B cell (primary cell): Measurements from ENCODE around the gene QRICH2. TPM values are rescaled to one million over a fixed set of nuclear protein-coding genes. Genes with fewer than 3 reads are reported as not detected.

Source experiments
- ATAC-seq: fragments of 200-7000 bp; cut with Tn5 transposase; one replicate; pipeline ENCODE4 v1.10.0; 2021; ENCODE audit warnings: low read depth, mild to moderate bottlenecking, moderate number of reproducible peaks, moderate library complexity
- CTCF ChIA-PET: fragments of 350-600 bp; sonication (Branson Sonifier 250); formaldehyde crosslinking; loops from one replicate; lab custom pipeline; 2021; ENCODE audit warnings: antibody characterized with exemption, inconsistent platforms; lab: Charles Lee
- POLR2A ChIA-PET: fragments of 350-600 bp; sonication (Branson Sonifier 250); formaldehyde crosslinking; loops from one replicate; lab custom pipeline; 2021; ENCODE audit warnings: antibody characterized with exemption; lab: Charles Lee
- DNase-seq: peaks from one replicate; pipeline ENCODE4 v3.0.0; 2013
- H2AFZ ChIP-seq: 2 replicates; pipeline ENCODE4 v1.6.1; 2012; ENCODE audit warnings: mild to moderate bottlenecking, low read depth, low read length; ENCODE audit not compliant: insufficient read depth, poor library complexity, severe bottlenecking
- H3K27ac ChIP-seq, 2 donors: 1 replicate in 1 of 2; 2 replicates in 1 of 2; pipeline ENCODE4 v1.5.1; 2012 to 2013; ENCODE audit warnings: low read length in 2 of 2, mild to moderate bottlenecking in 2 of 2, moderate library complexity in 1 of 2
- H3K27me3 ChIP-seq, 4 experiments: fragments of 200-600 bp in 1 of 4; sonication (generic) in 1 of 4; replicated peaks in 1 of 4; 1 replicate in 2 of 4; 2 replicates in 2 of 4; pipeline versions ENCODE4 v1.6.1 to v1.7.0; 2013 to 2016; ENCODE audit warnings: low read length in 3 of 4, mild to moderate bottlenecking in 2 of 4, mixed read lengths in 1 of 4, moderate library complexity in 1 of 4; ENCODE audit not compliant: insufficient read depth in 4 of 4, control insufficient read depth in 3 of 4; ENCODE audit errors: control extremely low read depth in 1 of 4
- H3K36me3 ChIP-seq, 2 experiments: replicated peaks in 1 of 2; 1 replicate in 1 of 2; 2 replicates in 1 of 2; pipeline versions ENCODE4 v1.6.1 to v1.7.1; 2013; ENCODE audit warnings: low read length in 1 of 2; ENCODE audit not compliant: insufficient read depth in 2 of 2, control insufficient read depth in 1 of 2; ENCODE audit errors: control extremely low read depth in 1 of 2, extremely low read depth in 1 of 2
- H3K4me1 ChIP-seq, 2 donors: fragments of 200-600 bp in 1 of 2; sonication (generic) in 1 of 2; 1 replicate in 1 of 2; 2 replicates in 1 of 2; pipeline versions ENCODE4 v1.5.1 to v1.6.1; 2013 to 2017; ENCODE audit warnings: low read length in 2 of 2; ENCODE audit not compliant: control insufficient read depth in 2 of 2, insufficient read depth in 2 of 2
- H3K4me2 ChIP-seq: replicated peaks from 2 replicates; pipeline ENCODE3; 2012; ENCODE audit warnings: mild to moderate bottlenecking, low read depth, low read length; ENCODE audit not compliant: poor library complexity, severe bottlenecking
- H3K4me3 ChIP-seq, 5 experiments: fragments of 200-600 bp in 1 of 5; sonication (generic) in 1 of 5; 1 replicate in 3 of 5; 2 replicates in 2 of 5; pipeline versions ENCODE4 v1.5.1 to v1.7.0; 2011 to 2016; ENCODE audit warnings: low read length in 4 of 5, mild to moderate bottlenecking in 4 of 5, low read depth in 2 of 5, control low read depth in 1 of 5, moderate library complexity in 1 of 5; ENCODE audit not compliant: insufficient read depth in 1 of 5; ENCODE audit errors: control extremely low read depth in 1 of 5, extremely low read depth in 1 of 5
- H3K79me2 ChIP-seq: fragments of 200-600 bp; sonication (generic); one replicate; pipeline ENCODE4 v1.6.0; 2016; ENCODE audit warnings: low read length; ENCODE audit not compliant: control insufficient read depth, insufficient read depth
- H3K9ac ChIP-seq: fragments of 200-600 bp; sonication (generic); 2 replicates; pipeline ENCODE4 v1.6.1; 2017; ENCODE audit warnings: mild to moderate bottlenecking, low read length, moderate library complexity
- H3K9me3 ChIP-seq, 3 donors: one replicate each; pipeline versions ENCODE4 v1.6.1 to v1.7.1; 2013; ENCODE audit warnings: low read length in 2 of 3; ENCODE audit not compliant: control insufficient read depth in 2 of 3, insufficient read depth in 1 of 3; ENCODE audit errors: control extremely low read depth in 1 of 3
- H4K20me1 ChIP-seq: 2 replicates; pipeline ENCODE4 v1.6.0; 2012; ENCODE audit warnings: mild to moderate bottlenecking, low read length; ENCODE audit not compliant: insufficient read depth, control insufficient read depth, poor library complexity, severe bottlenecking
- H3K27ac Mint-ChIP-seq: one replicate; pipeline ENCODE4 v1.8.0; 2021; ENCODE audit warnings: mixed read lengths
- H3K27me3 Mint-ChIP-seq: one replicate; pipeline ENCODE4 v1.8.0; 2021; ENCODE audit warnings: mixed read lengths
- H3K4me1 Mint-ChIP-seq: one replicate; pipeline ENCODE4 v1.8.0; 2021; ENCODE audit warnings: mixed read lengths
- H3K4me3 Mint-ChIP-seq: one replicate; pipeline ENCODE4 v1.8.0; 2021; ENCODE audit warnings: mixed read lengths
- H3K9me3 Mint-ChIP-seq: one replicate; pipeline ENCODE4 v1.8.0; 2022; ENCODE audit warnings: mixed read lengths; ENCODE audit not compliant: insufficient read depth
- CTCF ChIP-seq: fragments of 200-600 bp; IDR thresholded peaks from one replicate; pipeline ENCODE4 v1.8.0; 2022; ENCODE audit warnings: antibody characterized with exemption, mild to moderate bottlenecking
- EZH2 ChIP-seq: IDR thresholded peaks from 2 replicates; pipeline ENCODE4 v1.6.1; 2012; ENCODE audit warnings: borderline replicate concordance, low read depth, mild to moderate bottlenecking, moderate library complexity, low read length; ENCODE audit not compliant: insufficient read depth, poor library complexity, severe bottlenecking
- WGBS: methylation state at CpG from one replicate; pipeline ENCODE4 v1.1.5; 2013; ENCODE audit warnings: missing lambda C conversion rate; ENCODE audit not compliant: insufficient coverage; 5-methylcytosine and 5-hydroxymethylcytosine counted together
- intact Hi-C: fragments of 100-400 bp; cut with micrococcal nuclease; formaldehyde crosslinking; loops from one replicate; pipeline ENCODE4 v1.10.0; 2022
- polyA plus RNA-seq: library from polyadenylated mRNA; depleted of rRNA; stranded (reverse); fragments of >200 nt; gene quantifications from 2 replicates; pipeline ENCODE4 v1.2.3, GENCODE V29; 2012
- total RNA-seq, 2 donors: library from RNA; stranded (reverse); fragments of 120-200 nt in 1 of 2; gene quantifications; 1 replicate in 1 of 2; 2 replicates in 1 of 2; pipeline versions ENCODE4 v1.2.3 to v1.2.4, GENCODE V29; 2013 to 2022

QRICH2 gene
- total and polyA plus RNA-seq, 2 donors (not counting 1 experiment from before 2014, with no cell fraction given) = 4.4 to 4.5 TPM

DNA sequence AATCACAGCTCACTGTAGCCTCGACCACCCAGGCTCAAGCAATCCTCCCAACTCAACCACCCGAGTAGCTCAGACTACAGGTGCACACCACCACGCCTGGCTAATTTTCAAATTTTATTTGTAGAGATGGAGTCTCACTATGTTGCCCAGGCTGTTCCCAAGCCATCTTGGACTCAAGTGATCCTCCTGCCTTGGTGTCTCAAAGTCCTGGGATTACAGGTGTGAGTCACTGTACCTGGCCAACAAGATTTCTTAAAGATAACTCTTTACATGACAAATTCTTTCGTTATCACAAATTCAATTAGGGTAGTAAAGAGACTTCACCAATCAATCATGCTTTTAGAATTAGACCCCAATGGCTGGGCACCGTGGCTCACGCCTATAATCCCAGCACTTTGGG lies 33.2 kb upstream of the QRICH2 start:
- ChIA-PET CTCF (interaction anchor here (0.6 to 1.0 kb wide), 3 partner anchors 57 to 335 kb away, joined by 3 to 5 read pairs (median 4); no protein-coding TSS in a partner anchor), POLR2A (interaction anchor here (0.7 kb wide), 1 partner anchor 12 kb away, joined by 7 read pairs; no protein-coding TSS in a partner anchor)
- no peak for DNase-seq
- ATAC-seq = no peak
- H3K9ac ChIP-seq = no peak overlapping the region
- no peaks in the 10 kb centered on the region for H4K20me1 ChIP-seq
- no peak overlapping the region for H3K4me3 ChIP-seq
- peaks cover 15% of the 10 kb centered on the region for H3K79me2 ChIP-seq
- no peaks in the 10 kb centered on the region for H3K27me3 ChIP-seq
- no peak overlapping the region for H3K4me3 Mint-ChIP-seq
- 100% methylated on average over 1 of the region's 6 CpGs for WGBS
- H3K9me3 Mint-ChIP-seq = no peaks in the 10 kb centered on the region
- H3K9me3 ChIP-seq = no peaks in the 10 kb centered on the region
- H3K27me3 Mint-ChIP-seq = no peaks in the 10 kb centered on the region
- no peak overlapping the region for H3K4me2 ChIP-seq
- intact Hi-C loops = no loop called here
- no peak overlapping the region for H3K27ac Mint-ChIP-seq
- H3K27ac ChIP-seq = no peak overlapping the region
- H3K4me1 ChIP-seq = no peaks in the 10 kb centered on the region
- peaks cover 2% of the 10 kb centered on the region for H3K4me1 Mint-ChIP-seq
- no peak overlapping the region for H2AFZ ChIP-seq
- no peak for TF ChIP-seq EZH2
- TF ChIP-seq CTCF = no peak
- peaks cover 6 to 7% of the 10 kb centered on the region in 2 experiments for H3K36me3 ChIP-seq

DNA sequence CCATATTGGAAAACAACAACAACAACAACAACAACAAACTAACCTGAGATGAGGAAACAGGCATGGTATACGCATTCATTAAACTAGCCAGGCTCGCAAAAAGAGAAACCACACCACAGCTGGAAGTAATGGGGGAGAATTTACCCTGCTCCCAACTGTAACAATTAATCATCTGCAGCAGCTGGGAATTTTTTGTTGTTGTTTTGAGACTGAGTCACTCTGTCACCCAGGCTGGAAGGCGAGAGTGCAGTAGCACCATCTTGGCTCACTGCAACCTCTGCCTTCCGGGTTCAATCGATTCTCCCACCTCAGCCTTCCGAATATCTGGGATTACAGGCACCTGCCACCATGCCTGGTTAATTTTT lies 29.3 kb upstream of the QRICH2 start:
- no peak overlapping the region for H3K9ac ChIP-seq
- H4K20me1 ChIP-seq = no peaks in the 10 kb centered on the region
- H3K4me3 Mint-ChIP-seq = no peak overlapping the region
- no peak overlapping the region for H2AFZ ChIP-seq
- peaks cover 2% of the 10 kb centered on the region for H3K4me1 Mint-ChIP-seq
- peaks cover 0 to 1% of the 10 kb centered on the region in 2 experiments for H3K36me3 ChIP-seq
- 96% methylated on average over 3 of the region's 6 CpGs for WGBS
- H3K27ac ChIP-seq = no peak overlapping the region
- no peak overlapping the region for H3K4me3 ChIP-seq
- no peaks in the 10 kb centered on the region for H3K9me3 Mint-ChIP-seq
- ChIA-PET POLR2A (no interaction called here), CTCF (interaction anchor here (0.6 to 1.2 kb wide), 4 partner anchors 21 to 737 kb away, joined by 3 to 4 read pairs (median 3); no protein-coding TSS in a partner anchor)
- no peak for ATAC-seq
- no peak overlapping the region for H3K4me2 ChIP-seq
- no peaks in the 10 kb centered on the region for H3K27me3 Mint-ChIP-seq
- intact Hi-C loops = no loop called here
- DNase-seq = no peak
- TF ChIP-seq CTCF (no peak), EZH2 (no peak)
- peaks cover 26% of the 10 kb centered on the region for H3K79me2 ChIP-seq
- no peaks in the 10 kb centered on the region for H3K9me3 ChIP-seq
- H3K4me1 ChIP-seq = no peaks in the 10 kb centered on the region
- H3K27me3 ChIP-seq = no peaks in the 10 kb centered on the region
- no peak overlapping the region for H3K27ac Mint-ChIP-seq
